HepG2 (cell line): ENCODE data around the gene PSMD3. TPM values are rescaled to one million over a fixed set of nuclear protein-coding genes. Genes with fewer than 3 reads are reported as not detected.

Experiments used
- CC2D1A ChIP-seq: sonication (generic); formaldehyde crosslinking; IDR thresholded peaks from 2 replicates; pipeline ENCODE4 v1.8.1; 2023; ENCODE audit warnings: mild to moderate bottlenecking, missing genetic modification reagents
- DR1 ChIP-seq: sonication (generic); formaldehyde crosslinking; IDR thresholded peaks from 2 replicates; pipeline ENCODE4 v1.8.0; 2021; ENCODE audit warnings: mild to moderate bottlenecking, missing genetic modification reagents, inconsistent platforms
- DZIP1 ChIP-seq: sonication (generic); formaldehyde crosslinking; IDR thresholded peaks from 2 replicates; pipeline ENCODE4 v1.5.0; 2020; ENCODE audit warnings: mild to moderate bottlenecking, missing genetic modification reagents
- FIP1L1 ChIP-seq: fragments of 200-400 bp; formaldehyde crosslinking; IDR thresholded peaks from 2 replicates; pipeline ENCODE4 v1.6.1; 2018; ENCODE audit warnings: low read depth, mild to moderate bottlenecking, low read length, moderate library complexity, borderline replicate concordance; ENCODE audit not compliant: insufficient read depth
- HNF4A ChIP-seq: sonication (generic); formaldehyde crosslinking; IDR thresholded peaks from 2 replicates; pipeline ENCODE4 v1.4.0; 2020; ENCODE audit warnings: missing genetic modification reagents
- ISL2 ChIP-seq: sonication (generic); formaldehyde crosslinking; IDR thresholded peaks from 2 replicates; pipeline ENCODE4 v1.5.0; 2020; ENCODE audit warnings: missing genetic modification reagents
- KAT8 ChIP-seq: IDR thresholded peaks from 2 replicates; pipeline ENCODE4 v1.6.1; 2016; ENCODE audit warnings: missing genetic modification reagents, missing compliant biosample characterization
- MEF2D ChIP-seq: sonication (generic); formaldehyde crosslinking; IDR thresholded peaks from 2 replicates; pipeline ENCODE4 v1.5.1; 2020; ENCODE audit warnings: mild to moderate bottlenecking, missing genetic modification reagents
- MTA3 ChIP-seq: sonication (generic); formaldehyde crosslinking; IDR thresholded peaks from 2 replicates; pipeline ENCODE4 v1.4.0; 2020; ENCODE audit warnings: missing genetic modification reagents
- NKX3-1 ChIP-seq: sonication (generic); formaldehyde crosslinking; IDR thresholded peaks from 2 replicates; pipeline ENCODE4 v1.5.0; 2020; ENCODE audit warnings: missing genetic modification reagents
- PHB2 ChIP-seq: fragments of 450-650 bp; IDR thresholded peaks from 2 replicates; pipeline ENCODE4 v1.6.1; 2018; ENCODE audit not compliant: partially characterized antibody
- PLRG1 ChIP-seq: fragments of 450-650 bp; conservative IDR thresholded peaks from 2 replicates; pipeline ENCODE4 v1.6.1; 2016
- PRPF4 ChIP-seq: fragments of 200-400 bp; formaldehyde crosslinking; IDR thresholded peaks from 2 replicates; pipeline ENCODE4 v1.6.1; 2016; ENCODE audit warnings: low read length, low read depth; ENCODE audit not compliant: poor library complexity, severe bottlenecking
- RELA ChIP-seq: sonication (generic); formaldehyde crosslinking; IDR thresholded peaks from 2 replicates; pipeline ENCODE4 v1.4.0; 2020; ENCODE audit warnings: missing genetic modification reagents
- SYNCRIP ChIP-seq: fragments of 200-400 bp; formaldehyde crosslinking; IDR thresholded peaks from 2 replicates; pipeline ENCODE4 v1.6.1; 2018; ENCODE audit warnings: mild to moderate bottlenecking, low read depth, low read length; ENCODE audit not compliant: insufficient read depth
- THAP8 ChIP-seq: sonication (generic); formaldehyde crosslinking; IDR thresholded peaks from 2 replicates; pipeline ENCODE4 v1.5.1; 2020; ENCODE audit warnings: missing genetic modification reagents, mild to moderate bottlenecking, borderline replicate concordance
- ZFP1 ChIP-seq: IDR thresholded peaks from 2 replicates; pipeline ENCODE4 v1.6.1; 2016
- ZNF251 ChIP-seq: sonication (generic); formaldehyde crosslinking; IDR thresholded peaks from 2 replicates; pipeline ENCODE4 v1.9.0; 2021; ENCODE audit warnings: mild to moderate bottlenecking, missing genetic modification reagents
- ZNF556 ChIP-seq: sonication (generic); formaldehyde crosslinking; IDR thresholded peaks from 2 replicates; pipeline ENCODE4 v1.4.0; 2020; ENCODE audit warnings: mild to moderate bottlenecking, missing genetic modification reagents, borderline replicate concordance
- ZNF788 ChIP-seq: sonication (generic); formaldehyde crosslinking; IDR thresholded peaks from 2 replicates; pipeline ENCODE4 v1.5.0; 2020; ENCODE audit warnings: mild to moderate bottlenecking, missing genetic modification reagents, borderline replicate concordance
- ZSCAN25 ChIP-seq: sonication (generic); formaldehyde crosslinking; IDR thresholded peaks from 2 replicates; pipeline ENCODE4 v1.8.0; 2022; ENCODE audit warnings: mild to moderate bottlenecking, missing genetic modification reagents
- polyA plus RNA-seq, 8 experiments: library from polyadenylated mRNA; depleted of rRNA in 3 of 8; stranded (reverse) in 7 of 8; unstranded in 1 of 8; fragments of >200 nt; fragmentation: Illumina TruSeq in 4 of 8; extraction: Trizol in 4 of 8; gene quantifications; 2 replicates each; pipeline versions ENCODE4 v1.2.1 to v1.2.3, GENCODE V29; 2011 to 2016; ENCODE audit warnings: low read depth in 4 of 8, missing spikeins in 1 of 8, mixed read lengths in 1 of 8; ENCODE audit not compliant: insufficient read depth in 1 of 8
- total RNA-seq, 5 experiments: library from RNA; depleted of rRNA; stranded (reverse); fragments of >200 nt; fragmentation: Illumina TruSeq; extraction: Trizol; gene quantifications; 2 replicates each; pipeline ENCODE4 v1.2.3, GENCODE V29; 2016; ENCODE audit warnings: low read depth in 1 of 5
- TF ChIP-seq, protein P1 (sequence below): sonication (generic); formaldehyde crosslinking; conservative IDR thresholded peaks from 2 replicates; pipeline ENCODE4 v1.8.0; 2022; ENCODE audit warnings: missing genetic modification reagents
- TF ChIP-seq, protein P2 (sequence below): sonication (generic); formaldehyde crosslinking; IDR thresholded peaks from 2 replicates; pipeline ENCODE4 v1.4.0; 2020; ENCODE audit warnings: mild to moderate bottlenecking, missing genetic modification reagents

The PSMD3 gene
- total and polyA plus RNA-seq, 2 of the 13 experiments (the other 11 are each of a cell fraction or from before 2014, with no cell fraction given), result 97.4 to 146 TPM

- peak; percentile 98 for TF ChIP-seq KAT8
- TF ChIP-seq ZNF556, result peak; percentile 97
- TF ChIP-seq, protein P1, sequence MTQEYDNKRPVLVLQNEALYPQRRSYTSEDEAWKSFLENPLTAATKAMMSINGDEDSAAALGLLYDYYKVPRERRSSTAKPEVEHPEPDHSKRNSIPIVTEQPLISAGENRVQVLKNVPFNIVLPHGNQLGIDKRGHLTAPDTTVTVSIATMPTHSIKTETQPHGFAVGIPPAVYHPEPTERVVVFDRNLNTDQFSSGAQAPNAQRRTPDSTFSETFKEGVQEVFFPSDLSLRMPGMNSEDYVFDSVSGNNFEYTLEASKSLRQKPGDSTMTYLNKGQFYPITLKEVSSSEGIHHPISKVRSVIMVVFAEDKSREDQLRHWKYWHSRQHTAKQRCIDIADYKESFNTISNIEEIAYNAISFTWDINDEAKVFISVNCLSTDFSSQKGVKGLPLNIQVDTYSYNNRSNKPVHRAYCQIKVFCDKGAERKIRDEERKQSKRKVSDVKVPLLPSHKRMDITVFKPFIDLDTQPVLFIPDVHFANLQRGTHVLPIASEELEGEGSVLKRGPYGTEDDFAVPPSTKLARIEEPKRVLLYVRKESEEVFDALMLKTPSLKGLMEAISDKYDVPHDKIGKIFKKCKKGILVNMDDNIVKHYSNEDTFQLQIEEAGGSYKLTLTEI (CRISPR knock-in tag), result no peak
- TF ChIP-seq, protein P2, sequence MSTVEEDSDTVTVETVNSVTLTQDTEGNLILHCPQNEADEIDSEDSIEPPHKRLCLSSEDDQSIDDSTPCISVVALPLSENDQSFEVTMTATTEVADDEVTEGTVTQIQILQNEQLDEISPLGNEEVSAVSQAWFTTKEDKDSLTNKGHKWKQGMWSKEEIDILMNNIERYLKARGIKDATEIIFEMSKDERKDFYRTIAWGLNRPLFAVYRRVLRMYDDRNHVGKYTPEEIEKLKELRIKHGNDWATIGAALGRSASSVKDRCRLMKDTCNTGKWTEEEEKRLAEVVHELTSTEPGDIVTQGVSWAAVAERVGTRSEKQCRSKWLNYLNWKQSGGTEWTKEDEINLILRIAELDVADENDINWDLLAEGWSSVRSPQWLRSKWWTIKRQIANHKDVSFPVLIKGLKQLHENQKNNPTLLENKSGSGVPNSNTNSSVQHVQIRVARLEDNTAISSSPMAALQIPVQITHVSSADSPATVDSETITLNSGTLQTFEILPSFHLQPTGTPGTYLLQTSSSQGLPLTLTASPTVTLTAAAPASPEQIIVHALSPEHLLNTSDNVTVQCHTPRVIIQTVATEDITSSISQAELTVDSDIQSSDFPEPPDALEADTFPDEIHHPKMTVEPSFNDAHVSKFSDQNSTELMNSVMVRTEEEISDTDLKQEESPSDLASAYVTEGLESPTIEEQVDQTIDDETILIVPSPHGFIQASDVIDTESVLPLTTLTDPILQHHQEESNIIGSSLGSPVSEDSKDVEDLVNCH (CRISPR knock-in tag), result 0 out of 2 replicates have a peak, but pooled peaks have one; percentile 11
- TF ChIP-seq DZIP1 (CRISPR knock-in tag), result no peak
- TF ChIP-seq ISL2, result peak; percentile 86
- peak; percentile 76; the same call in 1 of the 2 replicates for TF ChIP-seq FIP1L1
- TF ChIP-seq ZSCAN25 (CRISPR knock-in tag), result peak; percentile 82; the same call in 1 of the 2 replicates
- peak; percentile 93; the same call in 1 of the 2 replicates for TF ChIP-seq MEF2D
- peak; percentile 87; the same call in 1 of the 2 replicates for TF ChIP-seq ZFP1 (CRISPR knock-in tag)
- no peak for TF ChIP-seq PHB2
- peak; percentile 97 for TF ChIP-seq NKX3-1 (CRISPR knock-in tag)
- TF ChIP-seq THAP8, result peak; percentile 99
- TF ChIP-seq DR1, result peak; percentile 89
- no peak for TF ChIP-seq PLRG1
- no peak for TF ChIP-seq ZNF251 (CRISPR knock-in tag)
- peak; percentile 83; the same call in 1 of the 2 replicates for TF ChIP-seq MTA3 (CRISPR knock-in tag)
- TF ChIP-seq SYNCRIP, result no peak
- TF ChIP-seq ZNF788, result peak; percentile 98
- peak; percentile 48 for TF ChIP-seq PRPF4
- TF ChIP-seq RELA (CRISPR knock-in tag), result peak; percentile 19
- TF ChIP-seq HNF4A (CRISPR knock-in tag), result peak; percentile 39
- peak; percentile 84; the same call in 1 of the 2 replicates for TF ChIP-seq CC2D1A
Observed at GRCh38 chr17:39980351-39981206, at the start of gene PSMD3 (continued).
